Neural cell (in vitro differentiated cells): Measurements from ENCODE around the gene OR13A1. TPM values are rescaled to one million over a fixed set of nuclear protein-coding genes. Genes with fewer than 3 reads are reported as not detected.
"Not testable (repeated sequence)": the region's sequence is repeated elsewhere in the genome, so short reads cannot be mapped to it uniquely, and the experiment has no call there.

Source experiments
- H2AFZ ChIP-seq: fragments of 200-600, 300-800 bp; sonication (generic), shearing (Covaris generic); 2 replicates; pipeline ENCODE4 v1.6.0; 2014; ENCODE audit warnings: low read depth, mild to moderate bottlenecking, antibody characterized with exemption, low read length, moderate library complexity
- H3F3A ChIP-seq: fragments of 200-600 bp; shearing (Covaris generic); 2 replicates; pipeline ENCODE4 v1.6.1; 2016; ENCODE audit warnings: mild to moderate bottlenecking, moderate library complexity, mixed read lengths, antibody characterized with exemption, low read length; ENCODE audit not compliant: insufficient read depth, poor library complexity, severe bottlenecking
- H3K27ac ChIP-seq: fragments of 200-600, 300-800 bp; sonication (generic), shearing (Covaris generic); 2 replicates; pipeline ENCODE4 v1.5.1; 2014; ENCODE audit warnings: mild to moderate bottlenecking, low read length, moderate library complexity
- H3K27me3 ChIP-seq: fragments of 300-800, 200-600 bp; sonication (generic), shearing (Covaris generic); 2 replicates; pipeline ENCODE4 v1.6.0; 2014; ENCODE audit warnings: mild to moderate bottlenecking, low read depth, low read length, moderate library complexity; ENCODE audit not compliant: insufficient read depth
- H3K36me3 ChIP-seq: fragments of 300-800, 200-600 bp; sonication (generic), shearing (Covaris generic); 2 replicates; pipeline ENCODE4 v1.5.1; 2014; ENCODE audit warnings: mild to moderate bottlenecking, antibody characterized with exemption, low read length, moderate library complexity; ENCODE audit not compliant: insufficient read depth
- H3K4me2 ChIP-seq: fragments of 300-800, 200-600 bp; sonication (generic), shearing (Covaris generic); 2 replicates; pipeline ENCODE4 v1.6.0; 2014; ENCODE audit warnings: mild to moderate bottlenecking, low read length
- H3K4me3 ChIP-seq: fragments of 300-800, 200-600 bp; sonication (generic), shearing (Covaris generic); 2 replicates; pipeline ENCODE4 v1.5.1; 2014; ENCODE audit warnings: mild to moderate bottlenecking, low read length, moderate library complexity
- H3K79me2 ChIP-seq: fragments of 200-600 bp; shearing (Covaris generic); replicated peaks from 2 replicates; pipeline ENCODE4 v1.6.0; 2014; ENCODE audit warnings: mild to moderate bottlenecking, low read length, moderate library complexity; ENCODE audit not compliant: insufficient read depth
- H3K9ac ChIP-seq: fragments of 300-800, 200-600 bp; sonication (generic), shearing (Covaris generic); 2 replicates; pipeline ENCODE4 v1.6.1; 2016; ENCODE audit warnings: mild to moderate bottlenecking, low read length, mixed read lengths
- H3K9me2 ChIP-seq: fragments of 200-600 bp; shearing (Covaris generic); 2 replicates; pipeline ENCODE4 v1.6.1; 2016; ENCODE audit warnings: mild to moderate bottlenecking, low read length, mixed read lengths; ENCODE audit not compliant: insufficient read depth
- H3K9me3 ChIP-seq: fragments of 200-600, 300-800 bp; sonication (generic), shearing (Covaris generic); 2 replicates; pipeline ENCODE4 v1.6.1; 2016; ENCODE audit warnings: mild to moderate bottlenecking, mixed run types, low read length, moderate library complexity, mixed read lengths
- H4K20me1 ChIP-seq: fragments of 200-600 bp; shearing (Covaris generic); 2 replicates; pipeline ENCODE4 v1.6.1; 2016; ENCODE audit warnings: mild to moderate bottlenecking, mixed run types; ENCODE audit not compliant: insufficient read depth
- CTCF ChIP-seq: fragments of 450-650 bp; IDR thresholded peaks from 2 replicates; pipeline ENCODE4 v1.5.1; 2014; ENCODE audit warnings: antibody characterized with exemption, mild to moderate bottlenecking, moderate library complexity; ENCODE audit not compliant: poor library complexity, severe bottlenecking
- EZH2 ChIP-seq: fragments of 200-600, 300-800 bp; shearing (Covaris generic), sonication (generic); IDR thresholded peaks from 2 replicates; pipeline ENCODE4 v1.6.1; 2014; ENCODE audit warnings: antibody characterized with exemption, low read length, borderline replicate concordance, mild to moderate bottlenecking; ENCODE audit not compliant: insufficient read depth, poor library complexity, severe bottlenecking
- MXI1 ChIP-seq: fragments of 450-650 bp; conservative IDR thresholded peaks from 2 replicates; pipeline ENCODE4 v1.6.1; 2014; ENCODE audit warnings: antibody characterized with exemption, mild to moderate bottlenecking; ENCODE audit not compliant: poor library complexity, severe bottlenecking
- RAD21 ChIP-seq: fragments of 450-650 bp; conservative IDR thresholded peaks from 2 replicates; pipeline ENCODE4 v1.6.1; 2014; ENCODE audit warnings: antibody characterized with exemption, mild to moderate bottlenecking, moderate library complexity
- REST ChIP-seq: IDR thresholded peaks from 2 replicates; pipeline ENCODE4 v1.6.1; 2012; ENCODE audit warnings: borderline replicate concordance
- TAF1 ChIP-seq: IDR thresholded peaks from 2 replicates; pipeline ENCODE4 v1.6.1; 2012; ENCODE audit warnings: low read depth
- polyA plus RNA-seq: library from polyadenylated mRNA; depleted of rRNA; stranded (reverse); fragments of >200 nt; gene quantifications from 2 replicates; pipeline ENCODE4 v1.2.3, GENCODE V29; 2014

OR13A1 gene
- polyA plus RNA-seq, 1 donor from 2014 or later, result 0.11 TPM

- not testable (repeated sequence) for H3K9ac ChIP-seq, H3K36me3 ChIP-seq, H2AFZ ChIP-seq, H3K9me3 ChIP-seq, H3K4me2 ChIP-seq, H3K9me2 ChIP-seq, H3K27ac ChIP-seq, H3K27me3 ChIP-seq, H3K4me3 ChIP-seq, H3F3A ChIP-seq, H3K79me2 ChIP-seq, H4K20me1 ChIP-seq
These were observed 55.5 kb downstream of the OR13A1 start for GRCh38 chr10:45259786-45260495.

GRCh38 chr10:45257600-45257999 lies 57.8 kb downstream of the OR13A1 start:
- TF ChIP-seq REST (no peak), RAD21 (no peak), TAF1 (no peak), EZH2 (no peak), CTCF (no peak), MXI1 (no peak)
- H3K9me3 ChIP-seq, result no peaks in the 10 kb centered on the region
- H3K9ac ChIP-seq, result no peak overlapping the region
- no peaks in the 10 kb centered on the region for H3K9me2 ChIP-seq
- no peaks in the 10 kb centered on the region for H3K27me3 ChIP-seq
- H3K79me2 ChIP-seq, result no peaks in the 10 kb centered on the region
- no peak overlapping the region for H3K4me3 ChIP-seq
- no peaks in the 10 kb centered on the region for H4K20me1 ChIP-seq
- H3F3A ChIP-seq, result no peaks in the 10 kb centered on the region
- no peak overlapping the region for H2AFZ ChIP-seq
- no peak overlapping the region for H3K4me2 ChIP-seq
- H3K36me3 ChIP-seq, result no peaks in the 10 kb centered on the region
- no peak overlapping the region for H3K27ac ChIP-seq

GRCh38 chr10:45256246-45256645 lies 59.2 kb downstream of the OR13A1 start:
- no peaks in the 10 kb centered on the region for H4K20me1 ChIP-seq
- H3K27ac ChIP-seq, result no peak overlapping the region
- H3K4me3 ChIP-seq, result no peak overlapping the region
- no peaks in the 10 kb centered on the region for H3K9me3 ChIP-seq
- H3K36me3 ChIP-seq, result no peaks in the 10 kb centered on the region
- H3K9me2 ChIP-seq, result no peaks in the 10 kb centered on the region
- TF ChIP-seq CTCF (no peak), REST (no peak)
- no peaks in the 10 kb centered on the region for H3K27me3 ChIP-seq
- no peak overlapping the region for H3K9ac ChIP-seq
- H3K79me2 ChIP-seq, result no peaks in the 10 kb centered on the region
- no peaks in the 10 kb centered on the region for H3F3A ChIP-seq
- no peak overlapping the region for H3K4me2 ChIP-seq
- no peak overlapping the region for H2AFZ ChIP-seq
